IPS-18c (cell line): ENCODE data around the gene TANC2.

Source experiments
- H3K4me3 ChIP-seq: 2 replicates; pipeline ENCODE4 v1.7.0; 2013; ENCODE audit warnings: low read depth, mild to moderate bottlenecking, low read length, moderate library complexity; ENCODE audit not compliant: insufficient read depth
- H3K9me3 ChIP-seq: one replicate; pipeline ENCODE4 v1.6.1; 2013; ENCODE audit warnings: mild to moderate bottlenecking, low read length, moderate library complexity; ENCODE audit not compliant: control insufficient read depth, insufficient read depth

Gene TANC2

DNA sequence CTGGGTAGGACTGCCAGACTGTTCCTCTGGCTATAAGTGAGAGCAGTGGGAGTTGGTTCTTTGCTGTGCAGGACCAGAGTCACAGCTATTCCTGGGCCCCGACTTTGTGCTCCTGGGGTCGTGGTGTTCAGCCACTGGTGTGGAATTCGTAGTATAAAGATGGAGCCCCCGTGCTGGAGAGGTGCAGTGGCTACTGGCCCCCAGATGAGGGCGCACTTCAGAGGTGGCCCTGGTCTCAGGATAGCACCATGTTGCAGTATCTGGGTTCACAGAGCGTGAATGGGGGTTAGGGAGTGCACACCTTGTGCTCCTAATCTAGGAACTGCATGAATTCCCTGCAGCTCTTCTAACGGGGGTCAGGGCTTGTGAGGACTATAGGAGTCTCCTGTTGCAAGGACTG, 21.1 kb downstream of the TANC2 start:
- no peak overlapping the region for H3K4me3 ChIP-seq
- no peaks in the 10 kb centered on the region for H3K9me3 ChIP-seq

GRCh38 chr17:62989501-62989900, 23.5 kb downstream of the TANC2 start:
- no peak overlapping the region for H3K4me3 ChIP-seq
- no peaks in the 10 kb centered on the region for H3K9me3 ChIP-seq

DNA sequence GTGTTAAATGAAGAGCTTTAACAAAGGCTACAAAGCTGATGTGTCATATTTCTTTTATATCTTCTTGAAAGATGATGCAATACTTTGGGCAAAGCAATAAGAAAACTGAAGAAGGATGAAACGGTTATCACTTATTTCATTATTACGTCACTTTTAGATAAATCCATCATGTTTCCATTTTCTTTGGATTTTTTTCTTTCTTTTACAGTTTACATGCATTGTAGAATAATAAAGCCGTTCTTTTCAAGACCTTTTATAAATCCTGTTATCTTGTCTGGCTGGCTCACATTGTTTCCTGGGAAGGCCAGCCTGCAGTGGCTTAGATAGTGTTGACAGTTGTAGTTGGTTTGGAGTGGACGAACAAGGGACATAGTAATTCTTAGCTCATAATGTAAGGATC, 28.9 kb downstream of the TANC2 start:
- no peak overlapping the region for H3K4me3 ChIP-seq
- H3K9me3 ChIP-seq: no peaks in the 10 kb centered on the region

DNA sequence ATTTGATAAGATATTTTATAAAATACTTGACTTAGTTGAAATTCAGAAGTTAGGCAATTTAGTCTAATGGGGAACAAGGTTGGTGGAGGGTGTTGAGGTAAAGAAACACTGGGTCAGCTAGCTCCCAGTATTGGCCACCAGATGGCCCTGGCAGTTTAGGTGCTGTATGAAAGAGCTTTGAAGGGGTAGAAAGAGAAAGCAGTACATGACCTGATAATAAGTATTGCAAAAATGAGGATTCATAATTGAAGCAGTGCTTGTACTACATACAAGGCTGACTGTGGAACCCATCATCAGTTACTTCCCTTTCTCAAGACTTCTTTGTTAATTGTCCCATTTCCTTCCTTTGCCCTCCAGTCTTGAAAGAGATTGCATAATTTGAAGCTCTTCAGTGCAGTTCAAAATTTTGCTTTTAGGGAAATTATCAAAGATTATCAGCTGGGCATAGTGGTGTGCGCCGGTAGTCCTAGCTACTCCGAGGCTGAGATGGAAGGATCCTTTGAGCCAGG, 29.4 kb downstream of the TANC2 start:
- H3K4me3 ChIP-seq: no peak overlapping the region
- H3K9me3 ChIP-seq: no peaks in the 10 kb centered on the region

DNA sequence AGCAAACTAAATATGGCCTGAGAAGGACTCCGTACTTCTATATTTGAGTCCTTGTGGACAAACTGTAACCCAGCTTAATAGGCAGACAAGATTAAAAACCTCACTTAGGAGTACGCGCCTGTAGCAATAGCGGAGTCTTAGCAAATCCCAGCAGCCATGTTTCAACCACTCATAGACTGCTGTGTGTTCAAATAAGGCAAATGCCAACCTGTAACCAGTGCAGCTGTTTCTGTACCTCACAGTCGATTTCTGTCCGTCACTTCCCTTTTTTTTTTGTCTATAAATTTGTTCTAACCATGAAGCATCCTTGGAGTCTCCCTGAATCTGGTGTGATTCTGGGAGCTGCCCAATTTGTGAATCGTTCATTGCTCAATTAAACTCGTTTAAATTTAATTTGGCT, 30.2 kb downstream of the TANC2 start:
- Histone ChIP-seq H3K4me3 (no peak overlapping the region), H3K9me3 (no peaks in the 10 kb centered on the region)

DNA sequence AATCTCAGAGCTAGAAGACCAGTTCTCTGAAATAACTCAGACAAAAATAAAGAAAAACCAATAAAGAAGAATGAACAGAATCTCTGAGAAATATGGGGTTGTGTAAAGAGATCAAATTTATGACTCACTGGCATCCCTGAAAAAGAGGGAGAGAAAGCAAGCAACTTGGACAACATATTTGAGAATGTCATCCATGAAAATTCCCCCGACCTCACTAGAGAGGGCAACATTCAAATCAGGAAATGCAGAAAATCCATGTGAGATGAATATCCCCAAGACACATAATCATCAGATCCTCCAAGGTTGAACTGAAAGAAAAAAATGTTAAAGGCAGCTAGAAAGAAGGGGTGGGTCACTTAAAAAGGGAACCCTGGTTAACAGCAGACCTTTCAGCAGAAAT, 32.1 kb downstream of the TANC2 start:
- Histone ChIP-seq H3K9me3 (no peaks in the 10 kb centered on the region), H3K4me3 (no peak overlapping the region)

- no peaks in the 10 kb centered on the region for H3K9me3 ChIP-seq
- H3K4me3 ChIP-seq: no peak overlapping the region
Observed at GRCh38 chr17:62998665-62999393, 32.8 kb downstream of the TANC2 start.

- no peaks in the 10 kb centered on the region for H3K9me3 ChIP-seq
Observed at GRCh38 chr17:62999736-63000135, 33.7 kb downstream of the TANC2 start.

GRCh38 chr17:63001689-63002394, 35.8 kb downstream of the TANC2 start:
- Histone ChIP-seq H3K9me3 (no peaks in the 10 kb centered on the region), H3K4me3 (no peak overlapping the region)

More at GRCh38 chr17:62999736-63000135, 33.7 kb downstream of the TANC2 start:
- no peak overlapping the region for H3K4me3 ChIP-seq

- Histone ChIP-seq H3K4me3 (no peak overlapping the region), H3K9me3 (no peaks in the 10 kb centered on the region)
Observed at GRCh38 chr17:63002625-63003024, 36.6 kb downstream of the TANC2 start.

DNA sequence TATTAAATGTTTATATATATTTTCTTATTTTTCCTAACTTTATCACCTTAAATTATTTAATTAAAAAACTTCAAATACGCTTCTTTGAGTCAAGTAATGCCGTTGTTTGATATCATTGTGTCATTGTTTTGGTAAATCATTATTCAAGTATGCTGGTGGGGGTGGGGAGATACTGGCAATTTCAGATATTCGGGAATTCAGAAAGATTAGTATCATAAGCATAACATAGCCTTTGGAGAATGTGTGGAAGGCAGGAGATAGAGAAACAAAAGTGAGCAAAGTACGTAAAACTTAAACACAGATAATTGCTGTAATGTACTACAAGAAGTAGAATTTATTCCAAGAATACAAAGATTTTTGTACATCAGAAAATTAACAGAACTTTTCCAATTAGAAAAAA, 49.8 kb downstream of the TANC2 start:
- Histone ChIP-seq H3K4me3 (no peak overlapping the region), H3K9me3 (no peaks in the 10 kb centered on the region)
